GM18507 (cell line): ENCODE results near the gene PITX3.
"Not testable (repeated sequence)": the region's sequence is repeated elsewhere in the genome, so short reads cannot be mapped to it uniquely, and the experiment has no call there.

Experiments
- DNase-seq: peaks from one replicate; pipeline ENCODE4 v3.0.0; 2011; ENCODE audit warnings: low read depth; ENCODE audit not compliant: insufficient read length; ENCODE audit errors: extremely low spot score
- FAIRE-seq: peaks from 2 replicates; lab custom pipeline; 2011; peaks lifted over from hg19 to GRCh38; lab: Jason Lieb, UNC

The PITX3 gene

GRCh38 chr10:102231357-102232318, 9.7 kb downstream of the PITX3 start:
- FAIRE-seq (peak; percentile 29), DNase-seq (no peak)

GRCh38 chr10:102230861-102231356, 10.4 kb downstream of the PITX3 start:
- FAIRE-seq, result no peak
- no peak for DNase-seq

GRCh38 chr10:102230264-102230860, 10.9 kb downstream of the PITX3 start:
- DNase-seq, result no peak
- FAIRE-seq, result no peak

- peak; percentile 93 for FAIRE-seq
- DNase-seq, result peak; percentile 67
Observed at GRCh38 chr10:102229810-102230263, 11.5 kb downstream of the PITX3 start.

GRCh38 chr10:102227050-102227449, 14.3 kb downstream of the PITX3 start:
- FAIRE-seq (no peak), DNase-seq (no peak)

- FAIRE-seq, result no peak
- DNase-seq, result no peak
Observed at GRCh38 chr10:102226542-102226870, 14.8 kb downstream of the PITX3 start.

GRCh38 chr10:102225646-102226541, 15.4 kb downstream of the PITX3 start, which contains the start of gene ELOVL3:
ELOVL3 (plus strand) TSS chr10:102226299; CDS start chr10:102226549, 250 bp downstream.
- peak; percentile 97 for FAIRE-seq
- DNase-seq, result peak; percentile 94

- DNase-seq, result no peak
- no peak for FAIRE-seq
Observed at GRCh38 chr10:102222797-102223196, 18.5 kb downstream of the PITX3 start.

- DNase-seq, result no peak
- FAIRE-seq, result no peak
Observed at GRCh38 chr10:102220612-102221011, 20.7 kb downstream of the PITX3 start.

- DNase-seq (no peak), FAIRE-seq (no peak)
Observed at GRCh38 chr10:102219370-102219769, 21.9 kb downstream of the PITX3 start.

GRCh38 chr10:102213599-102213998, 27.7 kb downstream of the PITX3 start:
- not testable (repeated sequence) for FAIRE-seq, DNase-seq

GRCh38 chr10:102211615-102212299, 29.6 kb downstream of the PITX3 start:
- DNase-seq, result no peak
- FAIRE-seq, result no peak

- FAIRE-seq, result no peak
- no peak for DNase-seq
Observed at GRCh38 chr10:102208311-102209035, 32.8 kb downstream of the PITX3 start.

- FAIRE-seq (no peak), DNase-seq (no peak)
Observed at GRCh38 chr10:102202386-102202785, 38.9 kb downstream of the PITX3 start.

- DNase-seq, result no peak
- peak; percentile 54 for FAIRE-seq
Observed at GRCh38 chr10:102200751-102201640, 40.3 kb downstream of the PITX3 start.

GRCh38 chr10:102198027-102198426, 43.3 kb downstream of the PITX3 start:
- no peak for FAIRE-seq
- no peak for DNase-seq

- DNase-seq (no peak), FAIRE-seq (no peak)
Observed at GRCh38 chr10:102196893-102197292, 44.4 kb downstream of the PITX3 start.
